ENCODE results near the gene GULP1. TPM values are rescaled to one million over a fixed set of nuclear protein-coding genes. Genes with fewer than 3 reads are reported as not detected.

Gene GULP1
- total and polyA plus RNA-seq, 2 of the 4 experiments (the other 2 are of a cell fraction), result 24.4 to 40.1 TPM

- H3K14ac ChIP-seq (replicated peaks; ENCODE audit: low read depth, low read length), result no peak overlapping the region
- H3K18ac ChIP-seq (ENCODE audit: low read depth, low read length), result no peak overlapping the region
- H2BK20ac ChIP-seq (ENCODE audit: low read depth, low read length), result no peak overlapping the region
- 83% methylated on average over 1 of the region's 3 CpGs; no CpG with 5 or more reads in 1 of the 2 experiments for WGBS, 2 experiments (ENCODE audit: extremely low coverage in 2 of 2, insufficient read length in 1 of 2)
- dilution Hi-C loops (cut with HindIII; ENCODE audit: low sequenced_read_pairs, unreplicated experiment), result no loop called here
- 0 out of 2 replicates have a peak, but pooled peaks cover 4% of the 10 kb centered on the region for H3K9me1 ChIP-seq (ENCODE audit: insufficient read depth, low read length)
- no peak overlapping the region for H4K91ac ChIP-seq (ENCODE audit: insufficient read depth, low read depth, low read length)
- no peak overlapping the region for H2BK5ac ChIP-seq (ENCODE audit: low read depth, low read length, poor library complexity, severe bottlenecking)
- H3K79me1 ChIP-seq (ENCODE audit: low read depth in 1 of 2, low read length in 2 of 2), result peaks cover 13 to 18% of the 10 kb centered on the region in 2 experiments; a peak in 3 of 4 replicates
- H3K27ac ChIP-seq (ENCODE audit: insufficient read depth, low read length), result no peak overlapping the region
- no peaks in the 10 kb centered on the region for H3K36me3 ChIP-seq (ENCODE audit: control insufficient read depth, insufficient read depth, low read length)
- H2BK120ac ChIP-seq (ENCODE audit: low read depth, low read length), result no peak overlapping the region
- no peak overlapping the region for H3K4ac ChIP-seq (ENCODE audit: low read depth, low read length)
- H3K4me1 ChIP-seq (ENCODE audit: control insufficient read depth, insufficient read depth, low read length), result peaks cover 1% of the 10 kb centered on the region; the same call in 1 of the 2 replicates
- no peak overlapping the region for H4K8ac ChIP-seq (ENCODE audit: low read depth in 2 of 2, low read length in 2 of 2)
- H3K9ac ChIP-seq (ENCODE audit: low read depth, low read length), result no peak overlapping the region
- no peak overlapping the region for H3K56ac ChIP-seq (ENCODE audit: extremely low read depth, insufficient read depth, low read length)
- CTCF ChIA-PET, result interaction anchor here (0.6 kb wide), 1 partner anchor 730 kb away, joined by 3 read pairs; no protein-coding TSS in a partner anchor
- H4K20me1 ChIP-seq (ENCODE audit: insufficient read depth, low read length), result no peaks in the 10 kb centered on the region
- H2AK5ac ChIP-seq (ENCODE audit: low read depth, low read length), result no peak overlapping the region
- no peak overlapping the region for H3K23ac ChIP-seq (ENCODE audit: low read depth, low read length)
- H3K27me3 ChIP-seq (ENCODE audit: control insufficient read depth, insufficient read depth, low read length), result no peaks in the 10 kb centered on the region
- H2AFZ ChIP-seq (replicated peaks; ENCODE audit: low read length, poor library complexity), result no peak overlapping the region
- intact Hi-C loops (cut with micrococcal nuclease), result no loop called here
- H3K4me2 ChIP-seq (ENCODE audit: low read depth, low read length), result no peak overlapping the region
- no TSS peak for BruUV-seq (replicated peaks)
- DNase-seq (no peak), ATAC-seq (ENCODE audit: low read depth) (no peak)
- no peak overlapping the region for H4K5ac ChIP-seq (ENCODE audit: low read depth, low read length)
- POLR2A ChIA-PET (ENCODE audit: unreplicated experiment), result no interaction called here
- in situ Hi-C loops (cut with MboI; ENCODE audit: low sequenced_read_pairs), result no loop called here
- no peak overlapping the region for H3K4me3 ChIP-seq (ENCODE audit: insufficient read depth, low read depth, low read length)
- no peak overlapping the region for H2AK9ac ChIP-seq (replicated peaks; ENCODE audit: low read depth, low read length, poor library complexity)
- no peak overlapping the region for H2BK15ac ChIP-seq (ENCODE audit: low read depth, low read length)
- TF ChIP-seq MAFK (IDR thresholded peaks at IDR 0.05; ENCODE audit: low read depth, low read length) (no peak), RAD21 (IDR thresholded peaks at IDR 0.05; ENCODE audit: low read length) (no peak), ELK1 (IDR thresholded peaks at IDR 0.05; ENCODE audit: borderline replicate concordance, low read depth, low read length) (no peak), RFX5 (IDR thresholded peaks at IDR 0.05; ENCODE audit: low read depth, low read length) (no peak), FOS (IDR thresholded peaks at IDR 0.05; ENCODE audit: low read depth, low read length) (no peak)
- no peaks in the 10 kb centered on the region for H3K9me3 ChIP-seq (ENCODE audit: control insufficient read depth, insufficient read depth, low read length)
These were observed 151.5 kb downstream of the GULP1 start for GRCh38 chr2:188443207-188443606.
